PC-3 (cell line): ENCODE results near the gene AJAP1. TPM values are rescaled to one million over a fixed set of nuclear protein-coding genes. Genes with fewer than 3 reads are reported as not detected.

Source experiments
- ATAC-seq: fragments of 200-7000 bp; cut with Tn5 transposase; 2 replicates; pipeline ENCODE4 v1.9.1; 2020; ENCODE audit warnings: mild to moderate bottlenecking, moderate library complexity
- BruUV-seq: library from RNA; stranded (reverse); fragments of 400-500 nt; replicated peaks from 2 replicates; lab custom pipeline; 2021; lab: Mats Ljungman, UMichigan
- CTCF ChIA-PET: fragments of 300-600 bp; sonication (Branson Sonifier 250); formaldehyde crosslinking; loops from one replicate; lab custom pipeline; 2022; ENCODE audit warnings: antibody characterized with exemption; lab: Charles Lee
- POLR2A ChIA-PET: fragments of 300-600 bp; sonication (Branson Sonifier 250); formaldehyde crosslinking; loops from one replicate; lab custom pipeline; 2022; ENCODE audit warnings: antibody characterized with exemption; ENCODE audit not compliant: unreplicated experiment; lab: Charles Lee
- DNase-seq: peaks from one replicate; pipeline ENCODE4 v3.0.0-alpha.2; 2015
- H2AFZ ChIP-seq: fragments of 300-600 bp; sonication (generic); 2 replicates; pipeline ENCODE4 v1.6.0; 2016; ENCODE audit warnings: antibody characterized with exemption, low read length
- H3F3A ChIP-seq: fragments of 300-600 bp; sonication (generic); one replicate; pipeline ENCODE4 v1.6.0; 2017; ENCODE audit warnings: antibody characterized with exemption, low read length, control low read depth, mild to moderate bottlenecking; ENCODE audit not compliant: unreplicated experiment
- H3K27ac ChIP-seq: fragments of 300-600 bp; sonication (generic); 2 replicates; pipeline ENCODE4 v1.5.1; 2016; ENCODE audit warnings: mild to moderate bottlenecking, low read length
- H3K27me3 ChIP-seq: fragments of 300-600 bp; sonication (generic); 2 replicates; pipeline ENCODE4 v1.6.1; 2016; ENCODE audit warnings: low read length, mixed read lengths
- H3K36me3 ChIP-seq: fragments of 300-600 bp; sonication (generic); 2 replicates; pipeline ENCODE4 v1.6.1; 2016; ENCODE audit warnings: low read depth, mixed run types, low read length, mixed read lengths
- H3K4me1 ChIP-seq: fragments of 300-600 bp; sonication (generic); 2 replicates; pipeline ENCODE4 v1.5.1; 2016; ENCODE audit warnings: low read length; ENCODE audit not compliant: insufficient read depth
- H3K4me2 ChIP-seq: fragments of 300-600 bp; sonication (generic); 2 replicates; pipeline ENCODE4 v1.6.0; 2016; ENCODE audit warnings: low read length
- H3K4me3 ChIP-seq: fragments of 300-600 bp; sonication (generic); 2 replicates; pipeline ENCODE4 v1.5.1; 2016; ENCODE audit warnings: mild to moderate bottlenecking, low read length, mixed read lengths
- H3K79me2 ChIP-seq: fragments of 300-600 bp; sonication (generic); 2 replicates; pipeline ENCODE4 v1.6.1; 2017; ENCODE audit warnings: low read length, mixed read lengths
- H3K9ac ChIP-seq: fragments of 300-600 bp; sonication (generic); 2 replicates; pipeline ENCODE4 v1.6.0; 2016; ENCODE audit warnings: mild to moderate bottlenecking, low read length
- H3K9me2 ChIP-seq: fragments of 300-600 bp; sonication (generic); replicated peaks from 2 replicates; pipeline ENCODE4 v1.6.1; 2016; ENCODE audit warnings: mixed run types, low read length, mixed read lengths
- H3K9me3 ChIP-seq: fragments of 300-600 bp; sonication (generic); 2 replicates; pipeline ENCODE4 v1.6.1; 2016; ENCODE audit warnings: low read length, mixed read lengths
- H4K20me1 ChIP-seq: fragments of 300-600 bp; sonication (generic); 2 replicates; pipeline ENCODE4 v1.6.1; 2016; ENCODE audit warnings: low read length, mixed read lengths
- CTCF ChIP-seq: fragments of 300-600 bp; sonication (generic); conservative IDR thresholded peaks from 2 replicates; pipeline ENCODE4 v1.5.1; 2017; ENCODE audit warnings: antibody characterized with exemption, low read depth, mild to moderate bottlenecking, low read length
- EZH2 ChIP-seq: fragments of 300-600 bp; sonication (generic); IDR thresholded peaks from one replicate; pipeline ENCODE4 v1.6.1; 2017; ENCODE audit warnings: antibody characterized with exemption, mild to moderate bottlenecking, low read length; ENCODE audit not compliant: unreplicated experiment
- EZH2phosphoT487 ChIP-seq: fragments of 300-600 bp; sonication (generic); IDR thresholded peaks from 2 replicates; pipeline ENCODE4 v1.6.1; 2018; ENCODE audit warnings: mild to moderate bottlenecking, antibody characterized with exemption, low read length, borderline replicate concordance
- intact Hi-C: fragments of 100-400 bp; cut with micrococcal nuclease; formaldehyde crosslinking; loops from 2 replicates; pipeline ENCODE4 v1.9.0; 2023
- total RNA-seq: library from RNA; depleted of rRNA; stranded (reverse); fragments of >200 nt; gene quantifications from 2 replicates; pipeline ENCODE4 v1.2.3, GENCODE V29; 2014

Gene AJAP1
- total RNA-seq, 1 experiment from 2014 or later, result not detected

GRCh38 chr1:4730078-4730477, 75.7 kb downstream of the AJAP1 start:
- Histone ChIP-seq H3K4me1 (no peaks in the 10 kb centered on the region), H3K4me2 (no peak overlapping the region), H3K79me2 (no peaks in the 10 kb centered on the region), H3K9me3 (no peaks in the 10 kb centered on the region), H3F3A (no peaks in the 10 kb centered on the region), H4K20me1 (no peaks in the 10 kb centered on the region), H3K9ac (no peak overlapping the region), H3K27me3 (peaks cover 62% of the 10 kb centered on the region), H2AFZ (no peak overlapping the region), H3K36me3 (no peaks in the 10 kb centered on the region), H3K4me3 (no peak overlapping the region), H3K9me2 (no peaks in the 10 kb centered on the region), H3K27ac (no peak overlapping the region)
- ChIA-PET POLR2A (no interaction called here), CTCF (no interaction called here)
- ATAC-seq (no peak), DNase-seq (no peak)
- TF ChIP-seq CTCF (no peak), EZH2 (no peak), EZH2phosphoT487 (no peak)
- intact Hi-C loops, result no loop called here
- BruUV-seq, result no TSS peak

- no peaks in the 10 kb centered on the region for H3K9me2 ChIP-seq
- ATAC-seq, result no peak
- peaks cover 84% of the 10 kb centered on the region for H3K27me3 ChIP-seq
- no peaks in the 10 kb centered on the region for H3K36me3 ChIP-seq
- intact Hi-C loops, result loop anchor here (2.0 kb wide), 1 partner anchor 57 kb away; no protein-coding TSS in a partner anchor
- DNase-seq, result no peak
- CTCF ChIA-PET, result no interaction called here
- no peaks in the 10 kb centered on the region for H3K4me1 ChIP-seq
- H3F3A ChIP-seq, result no peaks in the 10 kb centered on the region
- POLR2A ChIA-PET, result no interaction called here
- H3K9ac ChIP-seq, result no peak overlapping the region
- H3K4me3 ChIP-seq, result no peak overlapping the region
- H3K79me2 ChIP-seq, result no peaks in the 10 kb centered on the region
- no peak for TF ChIP-seq EZH2
- no peak for TF ChIP-seq EZH2phosphoT487
- TF ChIP-seq CTCF, result no peak
- H3K27ac ChIP-seq, result no peak overlapping the region
- H3K4me2 ChIP-seq, result no peak overlapping the region
- H2AFZ ChIP-seq, result no peak overlapping the region
- H3K9me3 ChIP-seq, result peaks cover 6% of the 10 kb centered on the region; the same call in 1 of the 2 replicates
- BruUV-seq, result no TSS peak
- H4K20me1 ChIP-seq, result no peaks in the 10 kb centered on the region
These were observed 79.2 kb downstream of the AJAP1 start for GRCh38 chr1:4733446-4734177.

- no peaks in the 10 kb centered on the region for H3K36me3 ChIP-seq
- no peak overlapping the region for H3K4me3 ChIP-seq
- ChIA-PET CTCF (no interaction called here), POLR2A (no interaction called here)
- no peak overlapping the region for H2AFZ ChIP-seq
- no TSS peak for BruUV-seq
- H3K9me3 ChIP-seq, result peaks cover 6% of the 10 kb centered on the region; the same call in 1 of the 2 replicates
- no peak overlapping the region for H3K27ac ChIP-seq
- H3K4me2 ChIP-seq, result no peak overlapping the region
- no peaks in the 10 kb centered on the region for H3K4me1 ChIP-seq
- H3K9me2 ChIP-seq, result no peaks in the 10 kb centered on the region
- H3K27me3 ChIP-seq, result peaks cover 78% of the 10 kb centered on the region
- H3F3A ChIP-seq, result no peaks in the 10 kb centered on the region
- intact Hi-C loops, result loop anchor here (2.0 kb wide), 1 partner anchor 57 kb away; no protein-coding TSS in a partner anchor
- ATAC-seq, result no peak
- TF ChIP-seq CTCF, result no peak
- no peak for TF ChIP-seq EZH2phosphoT487
- TF ChIP-seq EZH2, result no peak
- H4K20me1 ChIP-seq, result no peaks in the 10 kb centered on the region
- no peak overlapping the region for H3K9ac ChIP-seq
- H3K79me2 ChIP-seq, result no peaks in the 10 kb centered on the region
- DNase-seq, result no peak
These were observed 79.8 kb downstream of the AJAP1 start for GRCh38 chr1:4734219-4734618.
